ENCODE data around the gene ACVRL1.

Gene ACVRL1

DNA sequence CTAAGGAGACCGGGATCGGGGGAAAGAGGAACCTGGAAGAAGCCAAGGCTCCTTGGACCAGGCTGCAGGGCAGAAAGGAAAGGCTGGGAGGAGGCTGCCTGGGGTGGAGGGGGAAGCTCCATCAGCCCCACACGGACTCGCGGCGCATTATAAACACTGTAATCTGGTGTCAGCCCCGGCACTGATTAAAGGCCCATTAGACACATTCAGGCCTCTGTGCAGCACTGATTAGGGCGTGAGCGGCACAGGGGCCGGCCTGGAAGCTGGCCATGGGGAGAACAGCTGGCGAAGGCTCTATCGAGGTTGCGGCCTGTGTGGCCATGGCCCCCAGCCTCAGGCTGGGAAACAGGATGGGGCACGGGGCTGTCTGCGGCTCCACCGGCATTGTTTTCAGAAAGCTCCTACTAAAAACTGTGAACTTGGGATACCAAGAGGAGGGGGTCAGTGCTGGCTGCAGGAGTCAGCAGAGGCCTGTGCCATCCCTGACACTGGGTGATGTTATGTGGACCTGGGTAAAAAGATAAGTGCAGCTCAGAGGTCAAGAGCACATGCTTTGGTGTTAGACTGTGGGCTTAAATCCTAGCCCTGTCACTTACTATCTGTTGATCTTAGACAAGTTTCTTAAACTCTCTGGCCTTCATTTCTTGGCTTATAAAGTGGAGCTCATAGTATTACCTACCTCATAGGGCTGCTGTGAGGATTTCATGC lies 10.6 kb downstream of the ACVRL1 start:
- DNase-seq = no peak

DNA sequence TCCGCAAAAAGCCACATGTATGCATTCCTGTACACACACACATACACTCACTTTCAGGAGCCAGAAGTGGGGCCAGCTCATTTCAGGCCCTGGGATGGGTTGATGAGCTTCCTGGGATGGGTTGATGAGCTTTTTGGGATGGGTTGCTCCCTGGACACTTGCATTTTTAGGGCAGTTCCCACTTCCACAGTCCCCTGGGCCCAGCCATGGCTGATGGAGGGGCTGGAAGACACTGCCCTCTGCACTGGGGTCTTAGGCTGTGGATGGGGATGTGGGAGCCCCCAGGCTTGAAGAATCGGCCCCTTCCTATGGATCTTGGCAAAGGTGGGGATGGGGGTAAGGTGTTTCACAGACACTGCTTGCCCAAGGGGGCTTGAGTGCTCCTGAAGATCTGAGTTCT lies 12.7 kb downstream of the ACVRL1 start:
- DNase-seq = no peak

DNA sequence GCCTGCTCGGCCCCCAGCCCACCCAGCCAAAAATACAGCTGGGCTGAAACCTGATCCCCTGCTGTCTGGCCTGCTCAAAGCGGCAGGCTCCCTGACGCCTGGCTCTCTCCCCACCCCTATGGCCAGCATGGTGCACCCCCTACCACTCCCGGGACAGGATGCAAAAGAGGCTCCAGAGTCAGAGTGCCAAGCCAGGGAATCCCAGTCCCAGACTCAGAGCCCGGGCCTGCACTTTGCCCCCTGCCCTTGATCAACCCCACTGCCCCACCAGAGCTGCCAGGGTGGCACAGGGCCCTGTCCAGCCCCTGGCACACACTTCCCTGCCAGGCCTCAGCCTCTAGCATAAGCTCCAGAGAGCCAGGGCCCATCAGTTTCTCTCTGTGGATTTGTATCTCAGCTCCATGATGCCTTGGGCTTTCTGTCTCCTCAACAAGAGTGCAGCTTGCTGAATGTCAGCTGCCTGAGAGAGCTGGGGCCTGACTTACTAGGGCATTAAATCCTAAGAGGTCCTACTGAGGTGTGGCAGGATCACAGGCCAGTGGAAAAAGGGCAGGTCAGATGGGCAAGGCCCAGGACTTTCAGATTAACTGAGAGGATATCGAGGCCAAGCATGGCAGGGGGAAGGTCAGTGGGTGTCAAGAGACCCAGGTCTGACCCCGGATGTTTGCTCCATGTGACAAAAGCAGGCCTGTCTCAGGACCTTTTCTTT lies 13.9 kb downstream of the ACVRL1 start:
- no peak for DNase-seq

DNA sequence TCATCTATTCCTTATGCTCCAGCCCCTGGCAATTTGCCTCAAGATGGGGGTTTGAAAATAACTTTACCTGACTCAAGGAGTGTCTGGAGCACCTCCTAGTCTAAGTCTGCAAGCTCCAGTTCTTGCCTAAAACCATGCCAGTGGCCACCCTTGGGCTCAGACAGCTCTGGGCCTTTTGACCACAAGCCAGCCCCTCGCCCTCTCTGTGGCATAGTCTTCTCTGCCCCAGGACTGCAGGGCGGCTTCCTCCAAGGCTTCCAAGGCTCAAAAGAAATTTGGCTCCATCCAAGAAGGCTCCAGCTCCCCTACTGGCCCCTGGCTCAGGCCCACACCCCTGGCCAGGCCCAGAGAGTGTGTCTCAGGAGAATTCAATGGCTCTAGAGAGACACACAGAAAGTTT lies 14.8 kb downstream of the ACVRL1 start:
- DNase-seq = no peak

DNA sequence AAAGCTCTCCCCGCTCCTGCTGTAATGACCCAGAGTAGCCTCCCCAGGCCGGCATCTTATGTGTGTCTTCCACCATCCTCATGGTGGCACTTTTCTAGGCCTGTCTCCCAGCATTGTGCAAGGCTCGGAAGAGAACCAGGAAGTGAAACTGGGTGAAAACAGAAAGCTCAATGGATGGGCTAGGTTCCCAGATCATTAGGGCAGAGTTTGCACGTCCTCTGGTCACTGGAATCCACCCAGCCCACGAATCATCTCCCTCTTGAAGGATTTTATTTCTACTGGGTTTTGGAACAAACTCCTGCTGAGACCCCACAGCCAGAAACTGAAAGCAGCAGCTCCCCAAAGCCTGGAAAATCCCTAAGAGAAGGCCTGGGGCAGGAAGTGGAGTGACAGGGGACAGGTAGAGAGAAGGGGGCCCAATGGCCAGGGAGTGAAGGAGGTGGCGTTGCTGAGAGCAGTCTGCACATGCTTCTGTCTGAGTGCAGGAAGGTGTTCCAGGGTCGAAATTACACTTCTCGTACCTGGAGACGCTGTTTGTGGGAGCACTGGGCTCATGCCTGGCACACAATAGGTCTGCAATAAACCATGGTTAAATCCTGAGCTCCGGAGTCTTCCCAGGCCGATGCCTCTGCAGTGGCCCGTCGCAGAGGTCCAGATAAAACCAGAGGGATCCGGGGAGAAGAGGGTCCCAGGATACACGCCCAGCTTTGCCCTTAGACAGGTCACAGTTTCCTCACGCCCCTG lies 15.6 kb downstream of the ACVRL1 start:
- no peak for DNase-seq

DNA sequence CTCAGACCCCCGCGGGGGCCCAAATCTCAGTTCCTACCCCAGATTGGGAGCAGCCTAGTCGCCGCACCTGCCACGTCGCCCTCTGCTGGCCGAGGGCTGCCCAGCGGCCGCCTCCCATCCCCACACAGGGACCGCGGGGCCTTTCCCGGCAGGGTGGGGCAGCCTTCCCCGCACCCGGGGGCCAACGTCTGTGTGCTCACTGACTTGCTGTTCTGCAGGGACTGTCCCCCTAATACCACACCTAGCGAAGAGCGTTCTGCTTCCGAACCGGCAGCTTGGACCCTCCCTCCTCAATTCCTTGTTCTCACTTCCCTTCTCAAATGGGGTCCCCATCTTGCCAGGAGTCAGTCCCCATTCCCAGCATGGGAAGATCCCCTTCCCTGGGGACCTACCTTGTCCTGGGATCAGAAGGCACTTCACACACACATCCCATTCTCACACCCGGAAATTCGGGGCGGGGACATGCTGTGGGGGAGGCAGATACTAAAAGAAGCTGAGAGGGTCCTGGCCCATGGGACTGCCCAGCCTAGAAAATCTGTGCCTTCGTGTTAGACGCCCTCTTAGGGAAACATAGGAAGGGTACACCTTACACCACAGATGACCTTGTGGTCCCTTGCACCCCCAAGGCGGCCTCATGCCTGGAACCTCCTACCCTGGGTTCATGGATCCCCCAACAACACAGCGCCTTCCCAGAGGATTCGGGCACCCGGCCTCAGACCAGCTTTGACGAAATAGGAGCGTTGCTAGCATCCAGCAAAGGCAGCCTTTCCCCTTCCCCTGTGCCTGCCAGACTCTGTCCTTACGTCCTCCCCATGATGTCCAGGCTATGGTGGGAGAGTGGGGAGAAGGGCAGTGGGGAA lies 16.4 kb downstream of the ACVRL1 start:
- peak; percentile 9 to 54 (median 22) for DNase-seq

DNA sequence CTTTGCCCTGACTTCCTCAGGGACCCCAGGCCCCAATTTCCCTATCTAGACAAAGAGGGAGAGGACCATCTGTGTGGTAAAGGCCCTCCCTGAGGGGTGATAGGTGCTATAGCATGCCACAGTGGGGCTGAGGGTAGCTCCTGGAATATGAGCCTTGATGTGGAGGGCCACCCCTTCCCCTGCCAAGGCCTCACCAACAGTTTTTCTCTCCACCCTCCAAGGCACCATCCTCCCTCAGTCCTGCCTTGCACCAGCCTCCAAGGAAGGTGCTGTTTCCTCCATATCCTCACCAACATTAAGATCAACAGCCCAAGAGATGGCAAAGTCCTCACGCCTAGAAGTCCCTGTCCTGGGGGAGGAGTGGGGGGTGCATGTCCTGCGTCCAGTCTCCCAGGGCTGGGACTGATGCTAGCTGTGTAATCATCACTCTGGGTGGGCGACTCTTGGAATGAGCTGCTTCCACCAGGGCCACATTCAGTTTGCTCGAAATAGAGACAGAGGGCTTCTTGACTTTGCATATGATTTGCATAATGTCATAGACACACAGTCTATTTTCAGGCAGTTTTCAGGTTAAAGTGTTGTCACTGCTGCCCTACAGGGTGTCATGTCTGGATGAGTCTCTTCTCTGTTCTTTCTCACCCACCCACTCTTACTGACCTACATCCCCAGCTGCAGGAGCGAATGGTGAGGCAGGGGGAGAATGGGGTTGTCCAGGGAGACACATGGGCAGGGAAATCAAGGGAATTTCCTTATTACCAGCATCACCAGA lies 17.4 kb downstream of the ACVRL1 start:
- no peak for DNase-seq

DNA sequence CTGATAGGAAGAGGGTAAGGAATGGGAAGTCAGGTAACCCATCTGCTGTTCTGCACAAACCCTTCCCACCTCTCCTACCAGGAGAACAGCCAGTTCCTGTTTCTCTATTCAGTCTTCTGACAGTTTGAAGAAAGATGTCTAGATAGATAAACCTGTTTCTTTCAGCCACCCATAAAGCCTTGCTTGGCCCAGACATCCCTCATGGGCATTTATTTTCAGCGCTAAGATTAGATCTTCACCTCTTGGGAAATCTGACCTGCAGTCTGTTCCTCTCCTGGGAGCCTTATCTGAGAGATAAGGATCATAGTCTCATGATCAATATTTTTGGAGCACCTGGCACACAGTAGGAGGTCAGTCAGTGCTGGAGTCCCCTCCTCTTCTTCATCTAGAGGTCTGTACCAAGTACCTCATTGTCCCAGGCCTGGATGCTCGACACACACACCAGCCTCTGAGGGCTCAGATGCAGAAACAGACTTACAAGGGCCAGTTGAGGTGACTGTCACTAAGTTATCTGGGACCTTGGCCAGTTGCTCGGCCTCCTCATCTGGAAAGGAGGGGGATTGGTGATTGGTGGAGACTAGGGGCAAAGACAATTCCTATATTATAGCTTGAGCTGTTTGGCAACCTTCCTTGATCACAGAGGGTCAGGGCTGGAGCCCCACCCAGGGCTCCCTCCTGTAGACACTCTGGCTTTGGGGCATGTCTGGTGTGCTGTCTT lies 18.2 kb downstream of the ACVRL1 start:
- DNase-seq = no peak

DNA sequence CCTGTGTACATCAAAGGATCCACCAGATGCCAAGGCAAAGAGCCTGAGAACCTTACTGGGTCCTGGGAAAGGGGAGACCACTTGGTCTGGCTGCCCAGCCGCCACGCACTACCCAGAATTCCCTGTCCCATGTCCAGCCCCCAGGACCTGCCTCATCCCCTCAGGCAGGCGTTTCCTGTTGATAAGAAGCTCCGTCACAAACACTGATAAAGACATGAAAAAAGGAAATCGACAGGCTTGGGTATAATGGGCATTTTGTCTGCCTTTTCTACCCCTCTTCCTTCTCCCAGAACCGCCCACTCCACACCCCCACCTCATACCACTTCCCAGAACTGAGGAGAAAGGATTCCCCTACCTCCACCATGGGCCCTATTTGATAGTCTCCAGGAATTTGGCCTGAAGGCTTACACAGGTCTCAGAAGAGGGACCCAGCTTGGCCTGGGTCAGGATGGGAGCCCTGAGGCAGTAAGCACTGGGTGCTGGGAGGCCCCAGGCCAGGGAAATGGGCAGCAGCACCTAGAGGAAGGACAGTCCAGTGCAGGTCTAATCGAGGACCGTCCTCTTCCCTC lies 18.8 kb downstream of the ACVRL1 start:
- DNase-seq = no peak

DNA sequence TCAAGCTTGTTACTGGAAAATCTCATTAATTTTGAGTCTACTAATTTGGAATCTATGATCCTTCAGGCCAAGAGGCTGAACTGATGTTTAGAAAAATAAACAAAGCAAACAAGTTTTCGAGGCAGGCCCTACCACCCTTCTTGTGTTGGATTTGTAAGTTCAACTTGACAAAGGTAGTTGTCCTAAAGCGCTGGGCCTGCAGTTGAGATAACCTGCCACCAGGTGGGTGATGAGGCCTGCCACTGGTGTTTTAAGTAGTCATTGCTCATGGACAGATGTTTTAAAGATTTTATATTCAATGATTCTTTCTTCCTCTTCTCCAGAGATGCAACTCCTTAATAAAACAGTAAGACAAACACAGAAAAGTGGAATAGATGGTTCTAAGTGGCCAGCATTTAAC lies 19.4 kb downstream of the ACVRL1 start:
- peak in 3 of 4 experiments; percentile 4 to 45 (median 17) for DNase-seq

DNA sequence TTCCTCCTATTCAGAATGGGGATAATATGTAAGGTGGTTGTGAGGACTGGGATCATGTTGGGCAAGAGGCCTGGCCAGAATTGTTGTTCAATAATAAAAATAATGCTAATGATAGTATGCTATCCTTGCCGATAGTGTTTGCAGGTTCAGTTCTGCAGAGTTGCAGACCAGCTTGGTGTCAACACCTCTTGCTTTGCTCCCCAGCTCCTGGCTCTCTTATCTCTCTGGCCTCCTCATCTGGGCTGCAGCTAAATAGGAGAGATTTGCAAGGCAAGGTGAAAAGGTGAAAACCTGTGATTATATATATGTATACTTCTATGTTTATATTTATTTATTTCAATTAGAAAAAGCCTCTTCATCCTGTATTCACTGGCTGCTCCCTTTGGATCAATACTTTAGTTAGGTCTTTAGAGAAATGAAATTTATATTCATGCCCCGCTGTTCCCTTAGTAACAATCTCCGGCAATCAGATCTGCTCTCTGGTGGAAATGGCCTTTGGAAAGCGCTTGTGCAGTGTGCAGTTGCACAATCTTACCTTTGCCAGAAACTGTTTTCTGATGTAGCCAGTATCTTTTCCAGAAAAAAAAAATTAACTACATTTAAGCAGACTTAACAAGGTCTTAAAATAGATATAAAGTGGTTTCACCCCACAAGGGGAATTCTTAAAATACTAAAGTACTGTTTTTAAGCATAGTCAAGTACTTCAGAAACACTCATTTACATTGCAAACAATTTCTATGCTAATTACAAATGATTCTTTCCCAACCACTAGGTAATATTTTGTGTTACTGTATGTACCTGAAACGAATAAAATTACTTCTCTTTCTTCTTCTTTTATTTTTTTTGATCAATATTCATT lies 25.1 kb downstream of the ACVRL1 start:
- DNase-seq = no peak

DNA sequence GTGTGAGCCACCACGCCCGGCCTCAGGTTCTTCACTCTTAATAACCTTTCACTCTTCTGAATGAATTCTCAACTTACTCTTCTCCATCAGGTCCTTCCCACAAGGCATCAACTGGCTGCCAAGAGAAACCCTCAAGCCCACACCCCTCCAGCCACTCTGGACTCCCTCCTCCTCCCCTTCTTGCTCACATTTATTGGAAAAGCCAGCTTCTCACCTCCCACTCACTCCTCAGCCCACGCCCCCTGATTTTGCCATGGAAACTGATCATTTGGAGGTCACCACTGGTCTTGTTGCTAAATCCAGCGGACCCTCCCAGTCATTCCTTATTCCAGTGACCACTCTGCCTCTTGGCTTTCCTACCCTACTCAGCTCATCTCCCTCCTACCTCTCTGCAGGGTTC lies 26.8 kb downstream of the ACVRL1 start:
- no peak for DNase-seq

DNA sequence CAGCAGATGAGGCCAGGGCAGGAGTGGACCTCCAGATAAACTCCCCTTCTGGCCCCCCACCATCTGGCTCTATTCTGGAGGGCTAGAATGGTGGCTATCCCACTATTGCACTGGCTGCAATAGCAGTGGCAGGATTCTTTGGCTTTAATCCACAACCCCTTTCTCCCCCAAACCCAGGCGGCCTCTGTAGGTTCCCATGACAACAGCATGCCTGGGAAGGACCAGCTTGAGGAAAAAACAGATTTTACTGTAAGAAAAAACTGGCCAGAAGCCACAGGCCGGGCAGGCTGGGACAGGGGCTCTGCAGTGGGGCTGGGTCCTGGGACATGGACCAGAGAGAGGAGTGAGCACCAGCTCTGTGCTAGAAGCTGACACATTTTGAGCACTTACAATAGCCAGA lies 30.6 kb downstream of the ACVRL1 start:
- DNase-seq = no peak

DNA sequence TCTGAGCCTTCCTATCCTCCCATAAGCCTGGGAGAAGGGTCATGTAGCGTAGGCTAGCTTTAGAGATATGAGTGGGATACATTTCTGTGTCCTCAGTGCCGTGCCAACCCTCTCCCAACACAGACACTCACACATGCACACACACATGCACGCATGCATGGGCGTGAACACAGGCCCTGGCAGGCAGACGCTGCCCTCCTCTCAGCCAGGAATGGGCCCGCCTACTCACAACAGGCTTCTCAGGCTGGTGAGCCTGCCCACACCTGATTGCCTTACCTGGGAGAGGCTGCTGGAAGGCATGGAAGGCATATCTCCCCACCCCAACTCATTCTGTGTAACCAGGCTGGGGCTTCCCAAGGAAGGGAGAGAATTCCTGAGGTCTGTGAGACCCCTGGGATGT lies 31.4 kb downstream of the ACVRL1 start:
- DNase-seq = no peak

DNA sequence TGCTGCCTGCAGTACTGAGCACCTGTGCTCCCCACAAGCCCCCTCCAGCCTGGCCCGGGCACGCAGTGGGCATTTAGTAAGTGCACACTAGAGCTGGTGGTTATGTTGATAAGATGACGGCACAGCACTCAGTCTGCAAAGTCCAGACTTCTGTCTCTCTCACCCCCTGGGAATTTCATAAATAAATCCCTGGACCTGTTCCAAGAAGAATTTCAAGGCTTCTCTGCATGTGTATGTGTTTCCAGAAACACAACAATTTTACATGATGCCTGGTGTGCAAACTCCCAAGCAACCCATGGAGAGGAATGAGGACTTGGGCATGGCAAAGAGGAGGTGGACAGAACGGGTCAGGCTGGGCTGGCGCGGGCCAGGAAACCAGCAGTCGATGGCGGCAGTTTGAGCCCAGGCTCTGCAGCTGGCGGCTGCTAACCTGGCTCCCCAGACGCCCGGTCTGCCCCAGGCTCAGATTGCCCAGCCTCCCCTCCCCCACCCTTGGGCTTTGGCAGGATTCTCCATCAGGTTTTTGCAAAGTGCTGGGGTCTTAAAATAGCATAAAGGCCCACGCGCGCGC lies 33.8 kb downstream of the ACVRL1 start:
- no peak for DNase-seq

DNA sequence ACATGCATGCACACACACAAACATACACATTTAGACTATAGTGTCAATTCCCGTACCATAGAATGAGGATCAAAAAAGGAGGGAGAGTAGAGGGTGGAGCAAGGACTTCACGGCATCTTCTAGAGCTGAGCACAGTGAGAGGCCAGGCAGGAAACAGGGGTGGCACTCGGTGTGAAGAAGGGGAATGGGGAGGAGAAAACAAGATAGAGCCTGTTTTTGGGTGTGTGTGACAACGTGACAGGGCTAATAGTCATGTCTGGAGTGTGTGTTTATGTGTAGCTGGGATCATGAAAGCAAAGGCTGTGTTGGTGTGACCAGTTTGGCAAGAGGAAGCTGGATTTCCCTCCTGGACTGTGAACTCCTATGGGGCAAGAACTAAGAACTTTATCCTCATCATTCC lies 34.3 kb downstream of the ACVRL1 start:
- no peak for DNase-seq

DNA sequence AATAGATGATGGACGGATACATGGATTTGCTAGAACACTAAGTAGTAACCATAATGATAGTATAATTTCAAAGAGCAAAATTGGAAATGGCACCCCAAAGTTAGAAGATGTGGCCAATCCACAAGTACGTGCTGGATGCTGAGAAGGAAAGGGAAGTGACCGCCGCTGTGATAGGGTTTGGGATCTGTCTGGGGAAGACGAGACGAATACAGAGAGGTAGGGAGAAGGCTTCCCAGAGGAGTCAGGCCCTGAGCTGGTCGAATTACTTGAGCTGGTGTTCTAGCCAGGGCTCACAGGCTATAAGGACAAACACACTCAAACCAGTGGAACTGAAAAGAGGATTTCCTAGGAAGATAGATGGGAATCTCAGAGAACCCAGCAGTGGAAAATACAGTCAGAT lies 34.8 kb downstream of the ACVRL1 start:
- no peak for DNase-seq

DNA sequence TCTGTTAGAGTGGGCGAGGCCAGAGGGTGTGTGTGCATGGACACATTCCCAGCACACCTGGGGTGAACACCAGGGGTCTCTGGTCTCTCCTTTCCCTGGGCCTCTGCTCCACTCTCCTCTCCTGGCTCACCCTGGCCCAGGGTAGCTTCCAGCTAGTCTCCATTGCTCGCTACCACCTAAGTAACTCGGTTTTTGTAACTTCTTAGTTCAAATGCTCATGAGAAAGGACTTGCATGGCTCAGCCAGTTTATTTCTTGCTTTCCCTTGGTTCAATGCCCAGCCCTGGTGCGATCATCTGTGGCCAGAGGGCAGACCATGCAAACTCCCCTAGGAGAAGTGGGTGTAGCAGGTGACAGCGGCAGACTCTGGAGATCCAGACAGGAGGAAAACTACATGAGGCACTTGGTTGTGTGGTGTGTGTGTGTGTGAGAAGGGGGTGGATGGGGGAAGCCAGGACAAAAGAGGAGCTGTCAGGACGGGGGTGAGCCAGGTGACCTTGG lies 35.2 kb downstream of the ACVRL1 start:
- DNase-seq = no peak

DNA sequence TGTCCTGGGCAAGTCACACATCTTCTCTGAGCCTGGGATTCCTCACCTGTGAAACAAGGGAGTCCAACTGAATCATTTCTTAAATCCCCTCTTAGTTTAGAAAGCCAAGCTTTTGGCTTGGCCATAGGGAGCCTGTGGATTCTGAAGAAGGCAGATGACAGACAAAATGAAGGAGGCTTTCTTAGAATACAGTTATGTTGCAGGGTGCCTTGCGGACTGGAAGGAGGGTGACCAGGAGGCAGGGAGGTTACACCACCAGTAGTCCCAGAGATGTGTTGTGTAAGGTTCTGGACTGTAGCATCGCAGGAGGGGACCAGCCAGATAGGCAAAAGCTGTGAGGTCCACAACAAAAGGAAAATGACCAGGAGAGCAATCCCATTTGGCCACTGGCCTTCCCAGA lies 36.0 kb downstream of the ACVRL1 start:
- DNase-seq = no peak
